ENCODE results near the gene MUCL3.
"Not testable (repeated sequence)": the region's sequence is repeated elsewhere in the genome, so short reads cannot be mapped to it uniquely, and the experiment has no call there.

MUCL3 gene

GRCh38 chr6:30939473-30939872, 1.3 kb upstream of the MUCL3 start:
- no peak for DNase-seq (ENCODE audit: low read depth)

GRCh38 chr6:30942338-30943060, 1.7 kb downstream of the MUCL3 start:
- DNase-seq (ENCODE audit: low read depth), result no peak

GRCh38 chr6:30944051-30944450, 3.3 kb downstream of the MUCL3 start:
- no peak for DNase-seq (ENCODE audit: low read depth)

GRCh38 chr6:30945281-30945680, 4.5 kb downstream of the MUCL3 start:
- DNase-seq (ENCODE audit: low read depth), result no peak

GRCh38 chr6:30947231-30947630, 6.5 kb downstream of the MUCL3 start:
- DNase-seq (ENCODE audit: low read depth), result no peak

GRCh38 chr6:30948811-30949210, 8.0 kb downstream of the MUCL3 start:
- no peak for DNase-seq (ENCODE audit: low read depth)

- DNase-seq (ENCODE audit: low read depth), result no peak
Measured at GRCh38 chr6:30951907-30952469, 11.2 kb downstream of the MUCL3 start.

GRCh38 chr6:30954631-30955366, 14.0 kb downstream of the MUCL3 start:
- DNase-seq (ENCODE audit: low read depth), result no peak

GRCh38 chr6:30955367-30956042, 14.7 kb downstream of the MUCL3 start:
- peak; percentile 61 for DNase-seq (ENCODE audit: low read depth)

- DNase-seq (ENCODE audit: low read depth), result no peak
Measured at GRCh38 chr6:30957716-30958115, 16.9 kb downstream of the MUCL3 start.

GRCh38 chr6:30960907-30961673, 20.3 kb downstream of the MUCL3 start:
- no peak for DNase-seq (ENCODE audit: low read depth)

GRCh38 chr6:30962716-30963115, 21.9 kb downstream of the MUCL3 start:
- no peak for DNase-seq (ENCODE audit: low read depth)

- DNase-seq (ENCODE audit: low read depth), result no peak
Measured at GRCh38 chr6:30963641-30964040, 22.9 kb downstream of the MUCL3 start.

- DNase-seq (ENCODE audit: low read depth), result no peak
Measured at GRCh38 chr6:30964075-30964474, 23.3 kb downstream of the MUCL3 start.

- DNase-seq (ENCODE audit: low read depth), result no peak
Measured at GRCh38 chr6:30965140-30965601, 24.4 kb downstream of the MUCL3 start.

- DNase-seq (ENCODE audit: low read depth), result no peak
Measured at GRCh38 chr6:30966154-30966553, 25.4 kb downstream of the MUCL3 start.

- DNase-seq (ENCODE audit: low read depth), result not testable (repeated sequence)
Measured at GRCh38 chr6:30969171-30969570, 28.4 kb downstream of the MUCL3 start.

- DNase-seq (ENCODE audit: low read depth), result no peak
Measured at GRCh38 chr6:30970946-30971345, 30.2 kb downstream of the MUCL3 start.

- no peak for DNase-seq (ENCODE audit: low read depth)
Measured at GRCh38 chr6:30972816-30973215, 32.0 kb downstream of the MUCL3 start.

GRCh38 chr6:30974490-30975252, 33.9 kb downstream of the MUCL3 start:
- DNase-seq (ENCODE audit: low read depth), result no peak

GRCh38 chr6:30979141-30979540, 38.4 kb downstream of the MUCL3 start:
- DNase-seq (ENCODE audit: low read depth), result no peak

Measured in activated T-helper 1 cell treated with Interleukin-2 at 50 U/mL for 16 hours (primary cell).